AG10803 (cell line): ENCODE data around the gene FOXRED1.
"Not testable (repeated sequence)": the region's sequence is repeated elsewhere in the genome, so short reads cannot be mapped to it uniquely, and the experiment has no call there.

Experiments used
- DNase-seq: peaks from one replicate; pipeline ENCODE4 v3.0.0; 2010; ENCODE audit warnings: low read depth
- H3K4me3 ChIP-seq: 2 replicates; pipeline ENCODE4 v1.5.1; 2011; ENCODE audit warnings: mild to moderate bottlenecking, low read length, control low read depth
- TF ChIP-seq, protein P1 (sequence below): conservative IDR thresholded peaks from 2 replicates; pipeline ENCODE4 v1.5.1; 2011; ENCODE audit warnings: mild to moderate bottlenecking, low read length, control low read depth, inconsistent platforms

The FOXRED1 gene

DNA sequence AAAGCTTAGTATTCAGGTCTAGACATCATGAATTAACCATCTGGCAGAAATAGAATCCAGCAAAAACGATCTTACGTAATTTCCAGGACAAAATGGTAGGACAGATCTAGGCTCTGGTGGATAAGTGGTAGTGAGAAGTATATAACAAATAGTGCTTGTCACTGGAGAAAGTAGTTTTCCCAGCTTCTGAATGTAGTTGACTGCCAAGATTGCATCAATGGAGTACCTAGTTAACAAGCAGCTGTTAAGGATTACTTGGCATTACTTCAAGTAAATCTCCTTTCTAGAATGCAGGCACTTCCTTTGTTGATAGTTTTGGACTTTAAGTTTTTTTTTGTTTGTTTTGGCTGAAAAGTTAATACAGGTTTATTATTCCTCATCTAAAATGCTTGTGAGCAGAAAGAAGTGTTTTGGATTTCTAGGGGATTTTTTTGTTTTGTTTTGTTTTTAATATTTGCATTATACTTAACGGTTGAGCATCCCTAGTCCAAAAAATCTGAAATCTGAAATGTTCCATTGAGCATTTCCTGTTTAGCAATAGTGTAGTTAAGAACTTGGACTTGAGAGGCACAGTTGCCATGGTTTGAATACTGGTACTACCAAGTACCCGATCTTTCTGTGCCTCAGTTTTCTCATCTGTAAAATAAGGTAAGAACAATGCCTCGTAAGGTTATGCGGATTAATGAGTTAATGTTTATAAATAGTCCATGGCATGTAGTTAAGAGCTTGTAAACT lies 37.1 kb upstream of the FOXRED1 start:
- no peak overlapping the region for H3K4me3 ChIP-seq
- TF ChIP-seq, protein P1, sequence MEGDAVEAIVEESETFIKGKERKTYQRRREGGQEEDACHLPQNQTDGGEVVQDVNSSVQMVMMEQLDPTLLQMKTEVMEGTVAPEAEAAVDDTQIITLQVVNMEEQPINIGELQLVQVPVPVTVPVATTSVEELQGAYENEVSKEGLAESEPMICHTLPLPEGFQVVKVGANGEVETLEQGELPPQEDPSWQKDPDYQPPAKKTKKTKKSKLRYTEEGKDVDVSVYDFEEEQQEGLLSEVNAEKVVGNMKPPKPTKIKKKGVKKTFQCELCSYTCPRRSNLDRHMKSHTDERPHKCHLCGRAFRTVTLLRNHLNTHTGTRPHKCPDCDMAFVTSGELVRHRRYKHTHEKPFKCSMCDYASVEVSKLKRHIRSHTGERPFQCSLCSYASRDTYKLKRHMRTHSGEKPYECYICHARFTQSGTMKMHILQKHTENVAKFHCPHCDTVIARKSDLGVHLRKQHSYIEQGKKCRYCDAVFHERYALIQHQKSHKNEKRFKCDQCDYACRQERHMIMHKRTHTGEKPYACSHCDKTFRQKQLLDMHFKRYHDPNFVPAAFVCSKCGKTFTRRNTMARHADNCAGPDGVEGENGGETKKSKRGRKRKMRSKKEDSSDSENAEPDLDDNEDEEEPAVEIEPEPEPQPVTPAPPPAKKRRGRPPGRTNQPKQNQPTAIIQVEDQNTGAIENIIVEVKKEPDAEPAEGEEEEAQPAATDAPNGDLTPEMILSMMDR = no peak
- DNase-seq = peak; percentile 51

DNA sequence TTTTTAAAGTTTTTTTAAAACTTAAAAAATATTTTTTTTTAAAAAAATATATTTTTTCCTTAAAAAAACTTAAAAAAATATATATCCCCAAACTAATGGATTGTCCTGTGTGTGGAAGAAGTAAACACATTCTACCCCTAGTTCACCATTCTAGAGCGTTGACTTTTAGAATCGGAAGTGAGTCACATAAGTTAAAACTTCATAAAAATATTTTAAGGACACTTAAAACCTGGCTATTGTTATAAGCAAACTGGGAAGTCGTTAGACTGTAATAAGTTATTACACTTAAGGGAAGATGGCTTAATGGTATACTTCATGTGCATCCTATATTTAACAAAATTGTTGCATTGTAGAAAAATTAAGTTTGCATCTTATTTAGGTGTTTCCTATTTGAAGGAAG lies 36.3 kb upstream of the FOXRED1 start:
- DNase-seq = no peak
- H3K4me3 ChIP-seq = no peak overlapping the region
- TF ChIP-seq, protein P1 = no peak

DNA sequence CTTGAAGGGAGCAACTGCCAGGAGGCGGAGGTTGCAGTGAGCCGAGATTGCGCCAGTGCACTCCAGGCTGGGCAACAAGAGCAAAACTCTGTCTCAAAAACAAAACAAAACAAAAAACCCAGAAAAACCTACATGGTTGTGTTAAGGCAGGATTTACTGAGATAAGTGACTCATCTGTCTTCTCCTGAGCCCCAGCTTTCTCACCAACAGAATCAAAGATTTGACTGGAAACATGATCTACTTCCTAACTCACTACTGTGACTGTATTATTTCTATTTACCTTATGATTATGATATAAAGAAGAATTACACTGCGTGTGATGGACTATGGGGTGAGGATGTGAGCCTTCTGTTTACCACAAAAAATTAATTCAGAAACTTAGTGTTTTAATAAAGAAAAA lies 35.6 kb upstream of the FOXRED1 start:
- no peak for DNase-seq
- TF ChIP-seq, protein P1 = no peak
- H3K4me3 ChIP-seq = no peak overlapping the region

DNA sequence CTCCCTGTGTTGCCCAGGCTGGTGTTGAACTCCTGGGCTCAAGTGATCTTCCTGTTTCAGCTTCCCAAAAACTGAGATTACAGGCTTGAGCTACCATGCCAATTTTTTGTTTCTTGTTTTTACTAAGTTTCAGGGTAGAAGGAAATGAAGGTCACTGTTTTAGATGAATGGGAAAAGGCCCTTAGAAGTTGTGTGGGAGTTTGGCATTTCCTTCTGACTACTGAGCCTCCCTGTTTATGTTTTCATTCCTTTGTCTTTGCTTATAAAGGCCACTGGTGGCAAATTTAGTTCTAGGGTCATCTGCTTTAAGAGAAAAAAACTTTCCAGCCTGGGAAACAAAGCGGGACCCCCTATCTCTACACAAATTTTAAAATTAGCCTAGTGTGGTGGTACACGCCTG lies 22.3 kb upstream of the FOXRED1 start:
- no peak overlapping the region for H3K4me3 ChIP-seq
- peak; percentile 41 for DNase-seq
- TF ChIP-seq, protein P1 = no peak

DNA sequence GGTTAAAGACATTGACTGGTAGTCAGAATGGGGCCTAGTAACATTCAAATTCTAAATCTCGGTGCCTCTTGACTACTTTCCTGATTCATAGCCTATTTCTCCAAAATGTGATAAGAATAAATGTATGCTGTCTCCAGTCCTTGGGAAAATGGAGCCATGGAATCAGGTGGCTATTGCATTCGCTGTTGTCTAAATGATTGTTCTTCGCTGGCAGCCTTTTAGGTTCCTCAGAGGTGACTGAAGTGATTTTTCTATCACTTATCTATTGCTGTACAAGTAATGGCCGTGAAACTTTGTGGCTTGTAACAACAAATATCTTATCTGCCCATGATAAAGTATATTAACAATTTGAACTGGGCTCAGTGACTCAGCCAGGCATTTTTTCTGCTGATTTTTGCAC lies 15.7 kb upstream of the FOXRED1 start:
- H3K4me3 ChIP-seq = no peak overlapping the region
- no peak for DNase-seq
- TF ChIP-seq, protein P1 = no peak

DNA sequence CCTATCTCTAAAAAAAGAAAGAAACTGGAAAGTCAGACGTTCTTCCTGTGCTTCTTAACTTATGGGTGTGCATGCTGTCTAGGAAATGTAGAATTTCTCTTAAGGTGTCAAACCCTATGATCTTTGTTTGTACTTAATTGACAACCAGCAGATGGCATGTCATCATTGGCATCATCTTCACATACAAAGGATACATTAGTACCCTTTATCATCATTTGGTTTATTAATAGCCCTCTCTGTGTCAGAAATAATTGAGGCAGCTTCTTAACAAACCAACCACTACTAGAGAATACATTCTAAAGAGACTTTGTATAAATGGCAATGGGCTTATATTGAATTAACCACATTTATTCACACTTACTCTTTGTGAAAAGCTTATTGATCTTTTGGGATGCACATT lies 14.1 kb upstream of the FOXRED1 start:
- no peak for DNase-seq
- H3K4me3 ChIP-seq = no peak overlapping the region
- TF ChIP-seq, protein P1 = no peak

DNA sequence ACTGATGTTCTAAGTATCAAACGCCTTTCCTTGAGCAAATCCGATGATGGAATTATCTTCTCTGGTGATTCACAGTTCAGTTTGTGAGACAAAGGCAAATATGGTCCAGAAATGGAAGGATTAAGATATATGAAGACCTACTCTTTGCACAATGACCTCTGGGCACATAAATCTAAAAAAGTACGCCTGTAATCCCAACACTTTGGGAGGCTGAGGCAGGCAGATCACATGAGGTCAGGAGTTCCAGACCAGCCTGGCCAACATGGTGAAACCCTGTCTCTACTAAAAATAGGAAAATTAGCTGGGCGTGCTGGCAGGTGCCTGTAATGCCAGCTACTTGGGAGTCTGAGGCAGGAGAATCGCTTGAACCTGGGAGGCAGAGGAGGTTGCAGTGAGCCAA lies 13.4 kb upstream of the FOXRED1 start:
- H3K4me3 ChIP-seq = not testable (repeated sequence)

More for the DNA sequence above, 13.4 kb upstream of the FOXRED1 start:
- DNase-seq = not testable (repeated sequence)
